Stimulated activated naive CD8-positive, alpha-beta T cell treated with anti-CD3 and anti-CD28 coated beads, Interleukin-15, Interleukin-2, amounts not matched to agents 100 ng/mL and 50 ng/mL, for 24 hours (primary cell): Measurements from ENCODE around the gene HIVEP3.

ENCODE experiments used
- H3K27ac Mint-ChIP-seq: one replicate; pipeline ENCODE4 v1.8.0; 2021; ENCODE audit warnings: mild to moderate bottlenecking, mixed read lengths
- H3K27me3 Mint-ChIP-seq: one replicate; pipeline ENCODE4 v1.8.0; 2021; ENCODE audit warnings: mixed read lengths
- H3K36me3 Mint-ChIP-seq: one replicate; pipeline ENCODE4 v1.8.0; 2021; ENCODE audit warnings: low read depth, mixed read lengths
- H3K4me1 Mint-ChIP-seq: one replicate; pipeline ENCODE4 v1.8.0; 2021; ENCODE audit warnings: low read depth, mixed read lengths
- H3K4me3 Mint-ChIP-seq: one replicate; pipeline ENCODE4 v1.8.0; 2021; ENCODE audit warnings: mild to moderate bottlenecking, mixed read lengths
- H3K9me3 Mint-ChIP-seq: one replicate; pipeline ENCODE4 v1.8.0; 2021; ENCODE audit warnings: mixed read lengths

Gene HIVEP3

GRCh38 chr1:41892301-41892781 lies 26.4 kb downstream of the HIVEP3 start:
- Mint-ChIP-seq H3K27me3 (no peaks in the 10 kb centered on the region), H3K27ac (peak overlapping the region; percentile 79), H3K9me3 (no peaks in the 10 kb centered on the region), H3K4me3 (peak overlapping the region; percentile 81), H3K36me3 (no peaks in the 10 kb centered on the region), H3K4me1 (peaks cover 47% of the 10 kb centered on the region)

GRCh38 chr1:41891199-41891896 lies 27.4 kb downstream of the HIVEP3 start:
- H3K4me1 Mint-ChIP-seq: peaks cover 43% of the 10 kb centered on the region
- H3K27ac Mint-ChIP-seq: peak overlapping the region; percentile 79
- H3K27me3 Mint-ChIP-seq: no peaks in the 10 kb centered on the region
- H3K36me3 Mint-ChIP-seq: no peaks in the 10 kb centered on the region
- peak overlapping the region; percentile 81 for H3K4me3 Mint-ChIP-seq
- H3K9me3 Mint-ChIP-seq: no peaks in the 10 kb centered on the region

GRCh38 chr1:41890825-41891198 lies 27.9 kb downstream of the HIVEP3 start:
- no peaks in the 10 kb centered on the region for H3K36me3 Mint-ChIP-seq
- H3K9me3 Mint-ChIP-seq: no peaks in the 10 kb centered on the region
- H3K4me1 Mint-ChIP-seq: peaks cover 43% of the 10 kb centered on the region
- peak overlapping the region; percentile 81 for H3K4me3 Mint-ChIP-seq
- H3K27me3 Mint-ChIP-seq: no peaks in the 10 kb centered on the region
- H3K27ac Mint-ChIP-seq: peak overlapping the region; percentile 79

GRCh38 chr1:41889506-41890414 lies 29.0 kb downstream of the HIVEP3 start:
- H3K9me3 Mint-ChIP-seq: no peaks in the 10 kb centered on the region
- H3K4me1 Mint-ChIP-seq: peaks cover 41% of the 10 kb centered on the region
- no peaks in the 10 kb centered on the region for H3K36me3 Mint-ChIP-seq
- no peaks in the 10 kb centered on the region for H3K27me3 Mint-ChIP-seq
- H3K4me3 Mint-ChIP-seq: no peak overlapping the region
- no peak overlapping the region for H3K27ac Mint-ChIP-seq

GRCh38 chr1:41888756-41889155 lies 30.0 kb downstream of the HIVEP3 start:
- Mint-ChIP-seq H3K36me3 (no peaks in the 10 kb centered on the region), H3K9me3 (no peaks in the 10 kb centered on the region), H3K27me3 (no peaks in the 10 kb centered on the region), H3K4me1 (peaks cover 33% of the 10 kb centered on the region), H3K27ac (peak overlapping the region; percentile 23), H3K4me3 (no peak overlapping the region)

GRCh38 chr1:41887365-41887764 lies 31.4 kb downstream of the HIVEP3 start:
- no peaks in the 10 kb centered on the region for H3K36me3 Mint-ChIP-seq
- no peaks in the 10 kb centered on the region for H3K27me3 Mint-ChIP-seq
- peaks cover 35% of the 10 kb centered on the region for H3K4me1 Mint-ChIP-seq
- H3K27ac Mint-ChIP-seq: no peak overlapping the region
- H3K9me3 Mint-ChIP-seq: no peaks in the 10 kb centered on the region
- H3K4me3 Mint-ChIP-seq: no peak overlapping the region

GRCh38 chr1:41884256-41885230 lies 34.2 kb downstream of the HIVEP3 start:
- no peak overlapping the region for H3K27ac Mint-ChIP-seq
- no peaks in the 10 kb centered on the region for H3K36me3 Mint-ChIP-seq
- peaks cover 24% of the 10 kb centered on the region for H3K4me1 Mint-ChIP-seq
- no peak overlapping the region for H3K4me3 Mint-ChIP-seq
- no peaks in the 10 kb centered on the region for H3K9me3 Mint-ChIP-seq
- no peaks in the 10 kb centered on the region for H3K27me3 Mint-ChIP-seq

DNA sequence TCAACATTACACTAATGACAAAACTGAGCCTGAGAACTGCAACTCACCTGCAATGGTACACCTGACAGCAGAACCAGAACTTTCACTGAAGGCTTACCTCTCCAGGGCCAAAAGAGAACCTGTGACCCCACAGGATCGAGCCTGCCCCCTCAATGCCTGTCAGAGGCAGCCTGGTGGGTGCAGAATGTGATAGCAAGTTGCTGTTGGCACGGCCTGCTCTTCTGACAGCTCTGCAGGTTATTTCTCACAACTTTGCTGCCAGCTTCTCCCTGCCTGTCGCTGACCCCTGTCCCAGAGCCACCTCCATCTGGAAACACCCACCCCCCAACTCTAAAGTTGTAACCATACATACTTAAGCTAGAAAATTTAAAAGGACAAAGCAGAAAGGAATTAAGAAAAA lies 35.2 kb downstream of the HIVEP3 start:
- H3K27ac Mint-ChIP-seq: no peak overlapping the region
- H3K4me1 Mint-ChIP-seq: peaks cover 16% of the 10 kb centered on the region
- H3K27me3 Mint-ChIP-seq: no peaks in the 10 kb centered on the region
- H3K36me3 Mint-ChIP-seq: no peaks in the 10 kb centered on the region
- no peaks in the 10 kb centered on the region for H3K9me3 Mint-ChIP-seq
- H3K4me3 Mint-ChIP-seq: no peak overlapping the region

DNA sequence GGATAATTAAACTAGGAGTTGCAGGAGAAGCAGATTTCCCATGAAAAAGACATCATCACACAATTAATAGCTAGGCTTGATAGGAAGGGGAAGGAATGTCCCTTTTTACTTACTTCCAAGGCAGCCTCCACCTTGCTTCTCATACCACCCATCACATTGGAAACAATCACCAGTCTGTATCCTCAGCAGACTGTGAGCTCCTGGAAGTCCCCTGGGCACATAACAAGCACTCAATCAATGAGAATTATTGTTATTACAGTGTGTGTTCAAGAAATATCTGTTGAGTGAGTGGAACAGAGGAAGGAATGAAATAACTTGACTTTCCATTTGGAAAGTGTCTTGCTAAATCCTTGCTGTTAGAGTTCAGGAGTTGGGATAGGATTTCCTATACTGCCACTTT lies 36.2 kb downstream of the HIVEP3 start:
- Mint-ChIP-seq H3K27me3 (no peaks in the 10 kb centered on the region), H3K9me3 (no peaks in the 10 kb centered on the region), H3K4me1 (peaks cover 11% of the 10 kb centered on the region), H3K27ac (no peak overlapping the region), H3K36me3 (no peaks in the 10 kb centered on the region), H3K4me3 (no peak overlapping the region)

GRCh38 chr1:41882068-41882477 lies 36.6 kb downstream of the HIVEP3 start:
- Mint-ChIP-seq H3K4me3 (no peak overlapping the region), H3K36me3 (no peaks in the 10 kb centered on the region), H3K27ac (no peak overlapping the region), H3K9me3 (no peaks in the 10 kb centered on the region), H3K4me1 (peaks cover 15% of the 10 kb centered on the region), H3K27me3 (no peaks in the 10 kb centered on the region)

- Mint-ChIP-seq H3K4me1 (peaks cover 22% of the 10 kb centered on the region), H3K9me3 (no peaks in the 10 kb centered on the region), H3K36me3 (no peaks in the 10 kb centered on the region), H3K4me3 (no peak overlapping the region), H3K27ac (no peak overlapping the region), H3K27me3 (no peaks in the 10 kb centered on the region)
Measured at GRCh38 chr1:41880950-41881885, 37.5 kb downstream of the HIVEP3 start.

DNA sequence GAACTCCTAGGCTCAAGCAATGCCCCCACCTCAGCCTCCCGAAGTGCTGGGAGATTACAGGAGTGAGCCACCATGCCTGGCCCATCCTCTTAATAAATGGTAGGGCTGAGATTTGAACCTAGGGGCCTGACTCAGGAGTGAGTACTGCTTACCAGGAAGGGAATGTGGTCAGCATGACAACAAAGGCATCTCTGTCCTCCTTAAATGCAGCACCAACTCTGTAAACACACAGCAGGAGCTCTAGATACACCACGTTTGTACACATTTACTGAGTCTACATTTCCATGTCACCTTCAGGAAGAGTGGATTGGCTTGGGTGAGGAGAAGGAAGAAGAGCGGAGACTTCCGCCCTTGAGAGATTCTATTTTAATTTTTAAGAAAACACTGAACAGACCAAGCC lies 38.5 kb downstream of the HIVEP3 start:
- Mint-ChIP-seq H3K27me3 (no peaks in the 10 kb centered on the region), H3K27ac (no peak overlapping the region), H3K4me3 (no peak overlapping the region), H3K4me1 (peaks cover 22% of the 10 kb centered on the region), H3K9me3 (no peaks in the 10 kb centered on the region), H3K36me3 (no peaks in the 10 kb centered on the region)

- no peaks in the 10 kb centered on the region for H3K9me3 Mint-ChIP-seq
- H3K27me3 Mint-ChIP-seq: no peaks in the 10 kb centered on the region
- peaks cover 22% of the 10 kb centered on the region for H3K4me1 Mint-ChIP-seq
- H3K4me3 Mint-ChIP-seq: no peak overlapping the region
- H3K27ac Mint-ChIP-seq: no peak overlapping the region
- no peaks in the 10 kb centered on the region for H3K36me3 Mint-ChIP-seq
Measured at GRCh38 chr1:41879617-41880016, 39.1 kb downstream of the HIVEP3 start.

DNA sequence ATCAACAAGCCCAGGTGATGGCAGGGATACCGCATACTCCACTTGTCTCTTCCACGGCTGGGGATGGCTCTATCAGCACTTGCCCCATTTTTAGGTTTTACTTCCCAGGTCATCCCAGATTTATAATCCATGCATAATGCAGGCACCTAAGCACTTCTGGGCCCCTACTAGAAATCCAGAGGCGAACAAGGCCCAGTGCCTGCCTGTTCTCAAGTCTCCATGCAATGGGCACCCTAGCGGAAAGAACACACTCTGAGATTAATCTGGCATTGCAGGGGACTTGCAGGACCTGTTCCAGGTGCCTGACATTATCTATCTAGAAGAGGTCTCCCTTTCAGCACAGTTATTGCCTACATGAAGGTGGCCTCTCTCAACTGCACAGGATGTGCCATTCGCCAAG lies 39.8 kb downstream of the HIVEP3 start:
- no peaks in the 10 kb centered on the region for H3K27me3 Mint-ChIP-seq
- H3K4me3 Mint-ChIP-seq: no peak overlapping the region
- no peaks in the 10 kb centered on the region for H3K9me3 Mint-ChIP-seq
- H3K4me1 Mint-ChIP-seq: peaks cover 26% of the 10 kb centered on the region
- no peak overlapping the region for H3K27ac Mint-ChIP-seq
- H3K36me3 Mint-ChIP-seq: no peaks in the 10 kb centered on the region
